HEK293T (cell line): ENCODE data around the gene JAZF1.

Source experiments
- ARNT ChIP-seq: fragments of 450-650 bp; IDR thresholded peaks from 2 replicates; pipeline ENCODE4 v1.6.1; 2017; ENCODE audit warnings: mild to moderate bottlenecking
- BHLHE40 ChIP-seq: fragments of 450-650 bp; IDR thresholded peaks from 2 replicates; pipeline ENCODE4 v1.6.1; 2016; ENCODE audit warnings: mild to moderate bottlenecking, moderate library complexity, borderline replicate concordance
- FOXM1 ChIP-seq: fragments of 450-650 bp; IDR thresholded peaks from 2 replicates; pipeline ENCODE4 v1.6.1; 2017; ENCODE audit warnings: mild to moderate bottlenecking, borderline replicate concordance
- HDGF ChIP-seq: fragments of 450-650 bp; IDR thresholded peaks from 2 replicates; pipeline ENCODE4 v1.6.1; 2017; ENCODE audit warnings: antibody characterized with exemption, borderline replicate concordance
- L3MBTL2 ChIP-seq: fragments of 450-650 bp; conservative IDR thresholded peaks from 2 replicates; pipeline ENCODE4 v1.6.1; 2016; ENCODE audit warnings: mild to moderate bottlenecking
- SP1 ChIP-seq: fragments of 450-650 bp; IDR thresholded peaks from 2 replicates; pipeline ENCODE4 v1.6.1; 2017

- no peak for TF ChIP-seq SP1
- no peak for TF ChIP-seq BHLHE40
- TF ChIP-seq ARNT, result no peak
- TF ChIP-seq L3MBTL2, result no peak
- TF ChIP-seq HDGF, result no peak
- no peak for TF ChIP-seq FOXM1
Observed at GRCh38 chr7:28108747-28109146, 71.8 kb downstream of the JAZF1 start.
